Ishikawa (cell line): Measurements from ENCODE around the gene CPVL.

Experiments
- CEBPB ChIP-seq: IDR thresholded peaks from 2 replicates; pipeline ENCODE4 v1.6.1; 2012
- CREB1 ChIP-seq: IDR thresholded peaks from 2 replicates; pipeline ENCODE4 v1.6.1; 2012; ENCODE audit warnings: low read depth
- EGR1 ChIP-seq: IDR thresholded peaks from 2 replicates; pipeline ENCODE4 v1.6.1; 2012
- EP300 ChIP-seq: IDR thresholded peaks from 2 replicates; pipeline ENCODE4 v1.6.1; 2012; ENCODE audit warnings: borderline replicate concordance
- FOXM1 ChIP-seq: IDR thresholded peaks from 2 replicates; pipeline ENCODE4 v1.6.1; 2012; ENCODE audit warnings: low read depth, borderline replicate concordance
- MAX ChIP-seq: IDR thresholded peaks from 2 replicates; pipeline ENCODE4 v1.6.1; 2012
- NFIC ChIP-seq: IDR thresholded peaks from 2 replicates; pipeline ENCODE4 v1.6.1; 2012
- RAD21 ChIP-seq: IDR thresholded peaks from 2 replicates; pipeline ENCODE4 v1.6.1; 2012; ENCODE audit warnings: low read depth
- TAF1 ChIP-seq: IDR thresholded peaks from 2 replicates; pipeline ENCODE4 v1.6.1; 2012; ENCODE audit warnings: low read depth, mild to moderate bottlenecking
- TCF12 ChIP-seq: IDR thresholded peaks from 2 replicates; pipeline ENCODE4 v1.6.1; 2012; ENCODE audit warnings: low read depth
- TEAD4 ChIP-seq: IDR thresholded peaks from 2 replicates; pipeline ENCODE4 v1.6.1; 2012
- USF1 ChIP-seq: IDR thresholded peaks from 2 replicates; pipeline ENCODE4 v1.6.1; 2012
- YY1 ChIP-seq: IDR thresholded peaks from 2 replicates; pipeline ENCODE4 v1.6.1; 2012; ENCODE audit warnings: low read depth
- ZBTB7A ChIP-seq: IDR thresholded peaks from 2 replicates; pipeline ENCODE4 v1.6.1; 2012; ENCODE audit warnings: low read depth
- TF ChIP-seq, protein P1 (sequence below): IDR thresholded peaks from 2 replicates; pipeline ENCODE4 v1.6.1; 2012; ENCODE audit warnings: low read depth, mild to moderate bottlenecking

The CPVL gene

DNA sequence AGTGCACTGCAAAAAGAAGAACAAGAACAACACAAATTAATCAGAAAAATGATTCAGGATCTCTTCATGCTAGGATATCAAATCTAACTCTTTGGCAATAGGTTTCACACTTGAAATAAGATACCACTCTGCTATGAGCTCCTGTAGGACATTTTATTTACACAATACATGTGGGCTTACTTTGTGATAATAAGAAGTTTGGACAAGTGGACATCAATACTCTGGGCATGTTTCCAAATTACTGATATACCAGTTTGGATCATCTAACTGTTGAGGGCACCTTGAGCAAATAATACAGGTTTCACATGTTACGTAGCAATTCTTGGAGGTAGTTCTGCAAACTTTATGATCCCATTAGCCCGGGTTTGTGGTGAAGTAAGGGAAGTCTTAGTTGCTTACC lies 59.8 kb downstream of the CPVL start:
- TF ChIP-seq RAD21 (no peak), NFIC (no peak), FOXM1 (no peak), EGR1 (no peak), CEBPB (no peak)
- TF ChIP-seq, protein P1, sequence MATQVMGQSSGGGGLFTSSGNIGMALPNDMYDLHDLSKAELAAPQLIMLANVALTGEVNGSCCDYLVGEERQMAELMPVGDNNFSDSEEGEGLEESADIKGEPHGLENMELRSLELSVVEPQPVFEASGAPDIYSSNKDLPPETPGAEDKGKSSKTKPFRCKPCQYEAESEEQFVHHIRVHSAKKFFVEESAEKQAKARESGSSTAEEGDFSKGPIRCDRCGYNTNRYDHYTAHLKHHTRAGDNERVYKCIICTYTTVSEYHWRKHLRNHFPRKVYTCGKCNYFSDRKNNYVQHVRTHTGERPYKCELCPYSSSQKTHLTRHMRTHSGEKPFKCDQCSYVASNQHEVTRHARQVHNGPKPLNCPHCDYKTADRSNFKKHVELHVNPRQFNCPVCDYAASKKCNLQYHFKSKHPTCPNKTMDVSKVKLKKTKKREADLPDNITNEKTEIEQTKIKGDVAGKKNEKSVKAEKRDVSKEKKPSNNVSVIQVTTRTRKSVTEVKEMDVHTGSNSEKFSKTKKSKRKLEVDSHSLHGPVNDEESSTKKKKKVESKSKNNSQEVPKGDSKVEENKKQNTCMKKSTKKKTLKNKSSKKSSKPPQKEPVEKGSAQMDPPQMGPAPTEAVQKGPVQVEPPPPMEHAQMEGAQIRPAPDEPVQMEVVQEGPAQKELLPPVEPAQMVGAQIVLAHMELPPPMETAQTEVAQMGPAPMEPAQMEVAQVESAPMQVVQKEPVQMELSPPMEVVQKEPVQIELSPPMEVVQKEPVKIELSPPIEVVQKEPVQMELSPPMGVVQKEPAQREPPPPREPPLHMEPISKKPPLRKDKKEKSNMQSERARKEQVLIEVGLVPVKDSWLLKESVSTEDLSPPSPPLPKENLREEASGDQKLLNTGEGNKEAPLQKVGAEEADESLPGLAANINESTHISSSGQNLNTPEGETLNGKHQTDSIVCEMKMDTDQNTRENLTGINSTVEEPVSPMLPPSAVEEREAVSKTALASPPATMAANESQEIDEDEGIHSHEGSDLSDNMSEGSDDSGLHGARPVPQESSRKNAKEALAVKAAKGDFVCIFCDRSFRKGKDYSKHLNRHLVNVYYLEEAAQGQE: no peak

- TF ChIP-seq RAD21 (no peak), CEBPB (no peak), FOXM1 (no peak), TCF12 (no peak), USF1 (no peak), TEAD4 (no peak), EP300 (no peak), ZBTB7A (no peak), EGR1 (no peak), CREB1 (no peak), TAF1 (no peak), MAX (no peak)
- TF ChIP-seq, protein P1: no peak
Observed at GRCh38 chr7:29084832-29085231, 61.5 kb downstream of the CPVL start.

DNA sequence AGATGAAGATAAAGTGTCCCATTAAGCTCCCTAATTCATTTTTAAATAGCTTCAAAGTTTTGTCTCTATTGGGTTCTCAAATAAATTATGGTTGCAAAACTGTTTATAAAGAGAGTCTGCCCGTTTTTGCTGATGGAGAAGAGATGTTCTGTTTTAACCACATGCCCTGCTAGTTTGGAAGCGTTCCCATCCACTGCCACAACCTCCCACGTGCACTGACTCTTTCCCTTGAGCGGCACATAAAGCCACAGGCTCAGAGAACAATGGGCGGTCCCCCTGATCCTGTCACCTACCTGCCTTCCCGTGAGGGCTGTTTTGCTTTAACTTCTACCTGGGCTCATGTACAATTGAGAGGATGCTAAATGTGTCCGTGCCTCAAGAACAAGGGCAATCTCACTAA lies 65.5 kb downstream of the CPVL start:
- no peak for TF ChIP-seq EGR1
- TF ChIP-seq, protein P1: no peak
- no peak for TF ChIP-seq USF1
- TF ChIP-seq TAF1: no peak
- no peak for TF ChIP-seq RAD21
- TF ChIP-seq NFIC: no peak
- TF ChIP-seq TCF12: no peak
- no peak for TF ChIP-seq ZBTB7A
- no peak for TF ChIP-seq MAX
- TF ChIP-seq CEBPB: no peak
- no peak for TF ChIP-seq CREB1
- no peak for TF ChIP-seq EP300
- TF ChIP-seq FOXM1: no peak
- TF ChIP-seq YY1: no peak
- no peak for TF ChIP-seq TEAD4

DNA sequence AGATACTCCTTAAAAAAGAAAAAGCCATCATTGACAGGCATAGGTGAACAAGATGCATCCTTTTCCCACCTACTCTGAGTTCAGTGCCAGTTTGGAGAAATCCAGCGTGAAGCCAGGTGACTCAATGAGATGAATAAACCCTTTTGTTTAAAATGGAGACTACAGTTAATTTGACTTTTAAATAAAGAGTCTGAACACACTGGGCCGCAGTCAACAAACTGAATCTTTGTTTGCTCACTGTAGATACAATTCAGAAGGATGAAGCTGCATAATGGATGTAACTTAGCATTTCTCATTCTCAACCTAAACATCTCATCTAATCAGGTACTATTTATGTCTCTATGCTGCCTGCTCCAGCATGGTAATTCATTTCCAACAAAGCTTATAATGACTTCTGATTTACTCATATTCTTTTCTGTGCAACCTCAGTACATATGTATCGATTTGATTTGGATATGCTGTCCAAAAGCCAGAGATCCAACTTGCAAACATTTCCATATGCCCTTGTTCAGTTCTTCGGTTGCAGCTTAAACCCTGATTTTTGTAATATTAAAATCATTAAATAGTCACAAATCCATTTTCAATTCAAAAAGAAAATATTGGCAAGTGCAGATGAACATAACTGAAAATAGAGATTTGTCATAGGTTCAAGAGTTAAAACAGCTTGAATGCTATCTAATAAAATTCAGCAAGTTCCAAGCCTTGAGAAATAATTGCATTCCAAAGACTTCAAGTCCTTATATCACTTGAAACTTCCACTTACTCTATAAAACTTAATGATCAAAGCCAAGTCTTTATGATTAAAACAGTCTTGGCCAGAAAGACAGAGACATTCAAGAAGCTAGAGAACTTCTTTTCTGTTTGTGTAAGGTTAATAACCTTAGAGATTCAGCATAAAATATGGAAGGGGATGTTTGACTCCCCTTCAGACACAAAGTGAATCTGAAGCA lies 67.8 kb downstream of the CPVL start:
- TF ChIP-seq TCF12 (no peak), USF1 (no peak), CREB1 (no peak), TAF1 (no peak), MAX (no peak), NFIC (no peak)
- TF ChIP-seq, protein P1: no peak
